Neural crest cell (in vitro differentiated cells): ENCODE measurements around the gene CDKL1. TPM values are rescaled to one million over a fixed set of nuclear protein-coding genes. Genes with fewer than 3 reads are reported as not detected.
"Not testable (repeated sequence)": the region's sequence is repeated elsewhere in the genome, so short reads cannot be mapped to it uniquely, and the experiment has no call there.

ENCODE experiments used
- DNase-seq: peaks from one replicate; pipeline ENCODE4 v3.0.0; 2021; ENCODE audit warnings: low read depth, mixed read lengths, low spot score
- H3K27ac Mint-ChIP-seq: one replicate; pipeline ENCODE4 v1.8.0; 2021; ENCODE audit warnings: mild to moderate bottlenecking, mixed read lengths; ENCODE audit not compliant: unreplicated experiment
- H3K27me3 Mint-ChIP-seq: 2 replicates; pipeline ENCODE4 v1.8.0; 2021; ENCODE audit warnings: low read depth, mild to moderate bottlenecking, mixed read lengths
- H3K36me3 Mint-ChIP-seq: 2 replicates; pipeline ENCODE4 v1.8.0; 2021; ENCODE audit warnings: low read depth, mild to moderate bottlenecking, mixed read lengths
- H3K4me1 Mint-ChIP-seq: 2 replicates; pipeline ENCODE4 v1.8.0; 2021; ENCODE audit warnings: mixed read lengths
- H3K4me3 Mint-ChIP-seq: one replicate; pipeline ENCODE4 v1.8.0; 2021; ENCODE audit warnings: mild to moderate bottlenecking, mixed read lengths
- H3K9me3 Mint-ChIP-seq: 2 replicates; pipeline ENCODE4 v1.8.0; 2021; ENCODE audit warnings: mixed read lengths
- total RNA-seq: library from RNA; stranded (reverse); gene quantifications from 2 replicates; pipeline ENCODE4 v1.2.1, GENCODE V29; 2021
- TF ChIP-seq, protein P1 (sequence below): fragments of 200-600 bp; sonication (generic); conservative IDR thresholded peaks from 2 replicates; pipeline ENCODE4 v1.5.0; 2021; ENCODE audit warnings: antibody characterized with exemption, mild to moderate bottlenecking

CDKL1 gene
- total RNA-seq, 1 donor from 2014 or later: 6.1 TPM

DNA sequence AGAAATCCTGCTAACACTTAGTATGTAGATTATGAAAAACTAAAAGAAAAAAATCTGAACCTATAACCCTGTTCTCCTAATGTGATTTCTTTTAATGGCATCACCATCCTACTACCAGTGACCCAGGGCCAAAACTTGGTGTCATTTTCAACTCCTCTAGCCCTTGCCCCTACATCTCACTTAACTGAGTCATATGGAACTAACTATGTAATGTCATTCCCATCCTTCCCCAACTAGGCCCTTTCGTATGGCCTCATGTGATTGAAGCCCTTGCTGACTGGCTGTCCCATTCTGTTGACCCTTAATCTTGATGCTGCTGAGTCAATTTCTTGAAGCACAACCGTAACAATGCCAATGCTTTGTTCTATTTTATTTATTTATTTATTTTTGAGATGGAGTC is 77.0 kb downstream of the CDKL1 start:
- H3K27me3 Mint-ChIP-seq: no peaks in the 10 kb centered on the region
- TF ChIP-seq, protein P1, sequence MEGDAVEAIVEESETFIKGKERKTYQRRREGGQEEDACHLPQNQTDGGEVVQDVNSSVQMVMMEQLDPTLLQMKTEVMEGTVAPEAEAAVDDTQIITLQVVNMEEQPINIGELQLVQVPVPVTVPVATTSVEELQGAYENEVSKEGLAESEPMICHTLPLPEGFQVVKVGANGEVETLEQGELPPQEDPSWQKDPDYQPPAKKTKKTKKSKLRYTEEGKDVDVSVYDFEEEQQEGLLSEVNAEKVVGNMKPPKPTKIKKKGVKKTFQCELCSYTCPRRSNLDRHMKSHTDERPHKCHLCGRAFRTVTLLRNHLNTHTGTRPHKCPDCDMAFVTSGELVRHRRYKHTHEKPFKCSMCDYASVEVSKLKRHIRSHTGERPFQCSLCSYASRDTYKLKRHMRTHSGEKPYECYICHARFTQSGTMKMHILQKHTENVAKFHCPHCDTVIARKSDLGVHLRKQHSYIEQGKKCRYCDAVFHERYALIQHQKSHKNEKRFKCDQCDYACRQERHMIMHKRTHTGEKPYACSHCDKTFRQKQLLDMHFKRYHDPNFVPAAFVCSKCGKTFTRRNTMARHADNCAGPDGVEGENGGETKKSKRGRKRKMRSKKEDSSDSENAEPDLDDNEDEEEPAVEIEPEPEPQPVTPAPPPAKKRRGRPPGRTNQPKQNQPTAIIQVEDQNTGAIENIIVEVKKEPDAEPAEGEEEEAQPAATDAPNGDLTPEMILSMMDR: no peak
- H3K27ac Mint-ChIP-seq: peak overlapping the region; percentile 31
- H3K9me3 Mint-ChIP-seq: peaks cover 5% of the 10 kb centered on the region
- peaks cover 9% of the 10 kb centered on the region for H3K4me1 Mint-ChIP-seq
- DNase-seq: no peak
- no peak overlapping the region for H3K4me3 Mint-ChIP-seq
- peaks cover 16% of the 10 kb centered on the region for H3K36me3 Mint-ChIP-seq

- H3K27me3 Mint-ChIP-seq: no peaks in the 10 kb centered on the region
Observed at GRCh38 chr14:50319293-50319692, 77.4 kb downstream of the CDKL1 start.

DNA sequence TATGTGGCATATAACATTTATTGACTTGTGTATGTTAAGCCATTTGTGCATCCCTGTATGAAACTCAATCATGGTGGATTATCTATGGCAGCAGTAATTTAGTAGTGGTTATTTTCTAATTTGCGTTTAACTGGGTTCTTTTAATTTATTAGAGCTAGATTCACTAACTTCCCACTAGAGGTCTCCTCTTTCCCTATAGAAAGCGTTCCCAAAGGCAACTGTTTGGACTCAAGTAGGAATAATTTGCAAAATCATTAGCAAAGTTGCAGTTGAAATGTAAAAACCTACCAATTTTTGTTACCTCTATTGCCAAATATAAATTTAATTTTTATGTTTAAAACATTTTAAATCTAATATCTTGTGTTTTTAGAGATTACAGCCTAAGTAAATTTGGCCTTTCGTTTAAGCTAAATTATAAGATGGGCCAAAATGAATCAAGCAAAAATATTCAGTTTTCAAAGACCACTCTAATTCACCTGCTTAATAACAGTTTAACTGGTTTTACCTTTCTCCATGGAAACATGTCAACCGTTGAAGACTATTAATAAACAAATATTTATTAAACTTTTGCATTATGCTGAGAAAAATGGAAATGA is 78.6 kb downstream of the CDKL1 start:
- Mint-ChIP-seq H3K27ac (no peak overlapping the region), H3K27me3 (no peaks in the 10 kb centered on the region), H3K36me3 (peaks cover 24% of the 10 kb centered on the region), H3K9me3 (peaks cover 11% of the 10 kb centered on the region), H3K4me1 (peaks cover 16% of the 10 kb centered on the region), H3K4me3 (no peak overlapping the region)
- TF ChIP-seq, protein P1: peak; percentile 76
- DNase-seq: no peak

More at GRCh38 chr14:50319293-50319692, 77.4 kb downstream of the CDKL1 start:
- no peak for DNase-seq
- TF ChIP-seq, protein P1: no peak
- H3K27ac Mint-ChIP-seq: no peak overlapping the region
- peaks cover 6% of the 10 kb centered on the region for H3K9me3 Mint-ChIP-seq
- H3K4me3 Mint-ChIP-seq: no peak overlapping the region
- peaks cover 18% of the 10 kb centered on the region for H3K36me3 Mint-ChIP-seq
- peaks cover 9% of the 10 kb centered on the region for H3K4me1 Mint-ChIP-seq

- DNase-seq, H3K27ac Mint-ChIP-seq, H3K27me3 Mint-ChIP-seq: not testable (repeated sequence)
- Mint-ChIP-seq H3K36me3 (peaks cover 29% of the 10 kb centered on the region), H3K4me1 (peaks cover 35% of the 10 kb centered on the region), H3K4me3 (peak overlapping the region; percentile 94), H3K9me3 (peaks cover 11% of the 10 kb centered on the region)
Observed at GRCh38 chr14:50314098-50314497, 82.6 kb downstream of the CDKL1 start.

- Mint-ChIP-seq H3K4me3 (peak overlapping the region; percentile 94), H3K27ac (peak overlapping the region; percentile 98), H3K4me1 (peaks cover 26% of the 10 kb centered on the region), H3K27me3 (no peaks in the 10 kb centered on the region), H3K36me3 (peaks cover 28% of the 10 kb centered on the region), H3K9me3 (peaks cover 11% of the 10 kb centered on the region)
- no peak for DNase-seq
- TF ChIP-seq, protein P1: no peak
Observed at GRCh38 chr14:50312734-50313054, 84.0 kb downstream of the CDKL1 start.

GRCh38 chr14:50311972-50312733 is 84.5 kb downstream of the CDKL1 start, which contains the start of the genes DMAC2L and L2HGDH:
DMAC2L (plus strand) TSS chr14:50312324; CDS start chr14:50321488, 9,164 bp downstream.
L2HGDH (minus strand) TSS chr14:50312229; CDS start chr14:50312150, 79 bp downstream.
- Mint-ChIP-seq H3K27me3 (no peaks in the 10 kb centered on the region), H3K4me3 (peak within 1 kb of the TSS; percentile 94), H3K4me1 (peaks cover 26% of the 10 kb centered on the region), H3K36me3 (peaks cover 27% of the 10 kb centered on the region), H3K27ac (peak within 1 kb of the TSS; percentile 100), H3K9me3 (peaks cover 11% of the 10 kb centered on the region)
- TF ChIP-seq, protein P1: peak; percentile 20
- peak; percentile 92 for DNase-seq
